Transverse colon (tissue), 4 donors: ENCODE data around the gene PTPRN2.

Source experiments
- CTCF ChIP-seq, 5 experiments: fragments of 200-600 bp in 3 of 5; fragments of 450-650 bp in 2 of 5; sonication (generic) in 3 of 5; IDR thresholded peaks; 1 replicate in 2 of 5; 2 replicates in 3 of 5; pipeline ENCODE4 v1.5.1; 2016 to 2017; ENCODE audit warnings: antibody characterized with exemption in 5 of 5, inconsistent platforms in 3 of 5, mild to moderate bottlenecking in 2 of 5, moderate library complexity in 1 of 5
- EP300 ChIP-seq: sonication (generic); formaldehyde crosslinking; IDR thresholded peaks from one replicate; pipeline ENCODE4 v1.6.1; 2017; ENCODE audit warnings: antibody characterized with exemption, low read depth
- POLR2A ChIP-seq: fragments of 450-650 bp; IDR thresholded peaks from one replicate; pipeline ENCODE4 v1.6.1; 2016; ENCODE audit warnings: antibody characterized with exemption, mild to moderate bottlenecking, moderate library complexity
- POLR2AphosphoS5 ChIP-seq, 3 donors: sonication (generic); formaldehyde crosslinking; IDR thresholded peaks; one replicate each; pipeline ENCODE4 v1.6.1; 2016; ENCODE audit warnings: antibody characterized with exemption in 3 of 3

- no peak for TF ChIP-seq CTCF (IDR thresholded peaks at IDR 0.05)
- no peak for TF ChIP-seq POLR2AphosphoS5 (IDR thresholded peaks at IDR 0.05)
- TF ChIP-seq POLR2A, result no peak
- no peak for TF ChIP-seq EP300
These were observed 916.9 kb downstream of the PTPRN2 start for GRCh38 chr7:157670490-157671357.
